ENCODE measurements around the gene NCAM2.
"Not testable (repeated sequence)": the region's sequence is repeated elsewhere in the genome, so short reads cannot be mapped to it uniquely, and the experiment has no call there.

Gene NCAM2

DNA sequence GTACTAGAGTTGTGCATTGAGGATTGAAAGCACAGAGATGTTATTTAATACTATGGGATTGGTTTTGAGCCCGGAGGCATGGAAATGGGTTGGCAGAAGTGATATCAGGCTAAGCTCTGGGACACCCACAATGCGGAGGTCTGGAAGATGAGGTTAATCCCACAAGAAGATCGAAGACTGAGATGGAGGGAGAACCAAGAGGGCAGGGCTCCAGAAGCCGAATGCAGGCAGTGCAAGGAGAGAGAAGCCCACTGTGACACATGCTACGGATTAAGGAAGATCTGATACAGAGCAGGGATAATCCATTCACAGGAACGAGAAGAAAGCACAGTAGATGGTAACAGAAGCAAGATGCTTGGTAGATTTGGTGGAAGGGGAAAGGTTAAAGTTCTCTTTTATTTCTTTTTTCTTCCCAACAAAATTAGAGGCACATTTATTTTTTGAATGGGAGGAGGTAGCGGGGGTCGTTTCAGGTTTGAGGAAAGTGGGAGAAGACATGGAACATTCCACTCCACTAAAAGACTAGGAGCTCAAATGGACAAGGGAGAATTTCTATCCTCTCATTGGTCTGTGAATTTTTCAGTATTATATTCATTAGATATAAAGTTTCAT, 113.2 kb downstream of the NCAM2 start:
- DNase-seq = no peak

DNA sequence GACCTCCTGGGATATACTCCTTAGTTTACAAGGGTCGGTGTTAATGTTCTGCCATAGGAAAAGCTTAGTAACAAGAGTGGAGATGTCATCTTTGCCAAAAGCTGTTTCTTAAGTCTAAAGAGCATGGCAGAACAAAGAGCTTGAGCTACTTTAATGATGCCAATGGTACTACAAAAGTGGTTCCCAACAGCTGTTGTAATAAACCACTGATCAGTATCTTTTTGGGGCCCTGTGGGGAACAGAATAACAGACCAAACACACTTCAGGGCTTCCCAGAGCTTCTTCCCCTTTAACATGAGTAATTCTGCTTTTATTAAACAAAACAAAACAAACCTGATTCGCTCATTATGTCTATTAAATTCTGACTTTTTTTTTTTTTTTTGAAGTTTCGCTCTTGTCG, 116.3 kb downstream of the NCAM2 start:
- no peak for DNase-seq

DNA sequence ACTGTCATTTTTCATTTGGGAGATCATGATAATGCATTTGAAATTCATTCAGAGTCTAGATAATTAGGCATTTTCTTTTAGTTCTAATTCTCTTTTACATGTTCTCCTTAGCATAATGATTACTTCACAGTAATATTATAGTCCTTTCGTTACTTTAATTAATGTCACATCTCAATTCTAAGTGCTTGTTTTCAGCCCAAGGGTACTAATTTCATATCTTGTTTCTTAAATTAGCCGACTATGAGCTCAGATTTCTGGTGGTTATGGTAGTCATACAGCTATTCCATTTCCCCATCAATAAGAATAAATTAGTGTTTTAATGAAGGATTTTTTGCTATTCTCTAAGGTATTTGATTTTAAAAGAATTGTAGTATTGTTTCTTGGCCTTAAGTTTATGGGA, 120.9 kb downstream of the NCAM2 start:
- no peak for DNase-seq

- no peak for DNase-seq
These were observed 124.5 kb downstream of the NCAM2 start for GRCh38 chr21:21122680-21123079.

- DNase-seq = no peak
These were observed 134.2 kb downstream of the NCAM2 start for GRCh38 chr21:21132390-21132789.

GRCh38 chr21:21137986-21138385, 139.8 kb downstream of the NCAM2 start:
- no peak for DNase-seq

DNA sequence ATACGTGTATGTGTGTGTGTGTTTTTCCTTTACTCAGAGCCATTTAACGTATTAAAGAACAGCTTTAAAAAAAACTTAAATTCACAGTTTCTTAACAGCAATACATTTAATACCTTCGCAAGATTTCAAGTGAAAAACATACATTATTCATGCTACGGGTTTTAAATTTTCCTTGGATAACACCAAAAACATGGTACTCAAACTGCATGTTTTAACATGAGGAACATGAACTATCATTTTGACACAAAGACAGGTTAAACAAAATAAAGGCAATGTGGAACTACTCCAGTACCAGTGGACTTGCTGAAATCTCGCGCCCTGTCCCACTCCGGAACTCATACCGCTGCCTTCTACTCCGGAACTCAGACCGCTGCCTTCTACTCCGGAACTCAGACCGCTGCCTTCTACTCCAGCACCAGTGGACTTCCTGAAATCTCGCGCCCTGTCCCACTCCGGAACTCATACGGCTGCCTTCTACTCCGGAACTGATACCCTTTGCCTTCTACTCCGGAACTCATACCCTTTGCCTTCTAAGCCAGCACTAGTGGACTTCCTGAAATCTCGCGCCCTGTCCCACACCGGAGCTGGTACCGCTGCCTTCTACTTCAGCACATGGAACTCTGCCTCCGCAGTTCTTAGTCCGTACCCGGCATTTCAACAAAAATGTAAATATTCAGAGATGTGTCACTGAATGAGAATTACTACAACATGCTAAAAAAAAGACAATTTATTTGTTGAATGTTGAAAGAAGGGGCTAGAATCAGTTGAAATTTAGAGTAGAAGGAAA, 148.6 kb downstream of the NCAM2 start:
- DNase-seq = no peak

DNA sequence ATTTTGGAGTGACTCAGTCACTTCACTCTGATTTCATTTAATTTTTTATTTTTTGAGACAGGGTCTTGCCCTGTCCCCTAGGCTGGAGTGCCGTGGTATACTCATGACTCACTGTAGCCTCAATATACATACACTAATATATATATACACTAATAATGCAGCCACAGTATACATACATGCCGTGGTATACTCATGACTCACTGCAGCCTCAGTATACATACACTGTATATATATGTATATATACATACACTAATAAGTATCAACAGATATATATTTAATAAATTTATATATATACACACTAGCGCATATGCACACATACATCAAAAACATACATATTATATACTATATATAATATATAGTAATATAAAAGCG, 149.2 kb downstream of the NCAM2 start:
- DNase-seq = no peak

DNA sequence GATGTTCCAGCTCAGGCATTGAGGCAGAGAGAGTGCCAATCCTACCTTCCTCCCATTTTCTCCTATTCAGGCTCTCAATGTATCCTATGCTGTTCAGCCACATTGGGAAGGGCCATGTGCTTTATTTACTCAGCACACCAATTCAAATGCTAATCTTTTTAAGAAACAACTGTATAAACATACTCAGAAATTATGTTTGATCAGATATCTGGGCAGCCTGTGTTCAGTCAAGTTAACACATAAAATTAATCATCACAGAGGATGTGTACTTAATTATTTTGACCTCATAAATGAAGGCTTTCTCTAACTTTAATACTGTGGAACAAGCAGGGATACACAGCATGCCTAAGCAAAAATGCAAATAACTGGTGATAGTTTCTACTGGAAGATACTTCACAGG, 149.8 kb downstream of the NCAM2 start:
- DNase-seq = no peak

GRCh38 chr21:21148514-21148913, 150.3 kb downstream of the NCAM2 start:
- no peak for DNase-seq

DNA sequence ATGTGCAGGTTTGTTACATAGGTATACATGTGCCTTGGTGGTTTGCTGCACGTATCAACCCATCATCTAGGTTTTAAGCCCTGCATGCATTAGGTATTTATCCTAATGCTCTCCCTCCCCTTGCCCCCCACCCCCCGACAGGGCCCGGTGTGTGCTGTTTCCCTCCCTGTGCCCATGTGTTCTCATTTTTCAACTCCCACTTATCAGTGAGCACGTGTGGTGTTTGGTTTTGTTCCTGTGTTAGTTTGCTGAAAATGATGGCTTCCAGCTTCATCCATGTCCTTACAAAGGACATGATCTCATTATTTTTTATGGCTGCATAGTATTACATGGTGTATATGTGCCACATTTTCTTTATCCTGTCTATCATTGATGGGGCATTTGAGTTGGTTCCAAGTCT, 151.2 kb downstream of the NCAM2 start:
- not testable (repeated sequence) for DNase-seq

DNA sequence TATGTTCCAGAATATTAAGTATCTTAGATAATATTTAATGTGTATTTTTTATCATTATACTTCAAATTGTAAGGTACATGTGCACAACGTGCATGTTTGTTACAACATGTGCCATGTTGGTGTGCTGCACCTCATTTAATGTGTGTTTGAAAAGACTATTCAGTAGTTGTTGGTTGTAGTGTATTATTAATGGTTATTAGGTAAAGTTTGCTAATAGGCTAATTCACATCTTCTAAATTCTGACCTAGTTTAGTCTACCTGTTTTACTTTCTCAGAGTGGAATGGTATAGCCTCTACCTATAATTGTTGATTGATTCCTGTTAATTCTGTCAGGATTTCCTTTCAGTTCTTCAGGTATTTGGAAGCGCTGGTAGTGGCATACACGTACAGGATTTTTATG, 153.0 kb downstream of the NCAM2 start:
- no peak for DNase-seq

DNA sequence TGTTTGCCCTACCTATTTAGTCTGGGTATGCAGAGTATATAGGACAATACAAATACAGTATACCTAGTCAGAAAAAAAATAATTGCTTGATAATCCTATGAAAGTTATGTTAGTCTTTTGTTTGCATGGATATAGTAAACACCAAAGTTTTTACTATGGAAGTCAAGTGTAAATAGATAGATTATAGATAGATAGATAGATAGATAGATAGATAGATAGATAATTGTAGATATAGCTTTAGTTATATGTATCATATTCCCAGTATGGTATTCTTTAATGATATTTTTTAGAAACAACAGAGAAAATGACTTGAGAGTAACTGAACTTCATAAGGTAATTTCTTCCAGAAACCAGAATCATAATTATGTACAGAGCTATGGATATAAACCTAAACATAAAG, 158.2 kb downstream of the NCAM2 start:
- DNase-seq = no peak

DNA sequence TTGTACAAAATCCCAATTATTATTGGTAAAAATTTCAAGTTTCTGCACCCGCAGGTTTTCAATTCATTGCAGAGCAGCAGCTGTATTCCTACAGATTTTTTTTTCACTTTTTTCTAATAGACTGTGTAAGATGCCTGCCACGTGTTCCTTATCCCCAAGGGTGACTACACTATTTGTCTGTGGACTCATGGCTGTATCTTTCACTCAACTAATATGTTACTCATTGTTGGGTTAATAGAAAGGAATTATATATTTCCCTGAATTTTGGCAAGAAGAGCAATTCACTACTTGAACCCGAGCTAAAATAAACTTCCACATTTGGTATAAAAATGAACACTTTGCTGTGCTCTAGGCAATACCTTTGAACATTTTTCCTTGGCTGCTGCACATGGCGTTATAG, 158.7 kb downstream of the NCAM2 start:
- no peak for DNase-seq

DNA sequence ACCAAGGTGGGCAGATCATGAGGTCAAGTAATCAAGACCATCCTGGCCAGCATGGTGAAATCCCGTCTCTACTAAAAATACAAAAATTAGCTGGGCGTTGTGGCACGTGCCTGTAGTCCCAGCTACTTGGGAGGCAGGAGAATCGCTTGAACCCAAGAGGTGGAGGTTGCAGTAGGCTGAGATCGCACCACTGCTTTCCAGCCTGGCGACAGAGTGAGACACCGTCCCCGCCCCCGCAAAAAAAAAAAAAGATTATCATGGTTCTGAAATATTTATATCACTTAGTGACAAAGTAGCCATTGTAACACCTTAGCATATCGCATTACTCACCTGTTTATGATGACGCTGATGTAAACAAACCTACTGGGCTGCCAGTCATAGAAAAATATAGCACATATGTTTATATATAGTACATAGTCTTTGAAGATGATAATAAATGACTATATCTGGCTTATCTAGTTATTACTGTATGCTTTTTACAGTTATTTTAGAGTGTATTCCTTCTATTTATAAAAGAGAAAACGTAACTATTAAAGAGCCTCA, 160.2 kb downstream of the NCAM2 start:
- DNase-seq = no peak

GRCh38 chr21:21159253-21159899, 161.2 kb downstream of the NCAM2 start:
- no peak for DNase-seq

GRCh38 chr21:21162786-21163185, 164.6 kb downstream of the NCAM2 start:
- DNase-seq = no peak

DNA sequence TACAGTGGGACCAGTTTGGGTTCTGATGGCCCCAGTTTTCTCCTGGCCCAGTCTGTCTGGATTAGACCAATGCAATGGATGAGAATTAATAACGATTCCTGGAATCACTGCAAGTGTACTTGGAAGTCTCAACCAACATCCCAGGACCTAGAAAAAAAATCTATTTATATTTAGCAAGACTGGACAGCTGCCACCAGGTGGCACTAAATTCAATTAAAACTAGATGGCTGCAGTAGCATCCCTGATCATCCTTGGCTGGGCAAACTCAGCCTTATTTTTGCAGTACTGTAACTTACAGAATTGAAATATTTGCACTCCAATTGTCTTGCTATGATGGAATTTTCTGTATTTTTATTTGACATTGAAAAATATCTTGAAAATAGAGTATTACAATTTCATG, 165.7 kb downstream of the NCAM2 start:
- DNase-seq = peak; percentile 65

- DNase-seq = no peak
These were observed 166.9 kb downstream of the NCAM2 start for GRCh38 chr21:21165063-21165645.

DNA sequence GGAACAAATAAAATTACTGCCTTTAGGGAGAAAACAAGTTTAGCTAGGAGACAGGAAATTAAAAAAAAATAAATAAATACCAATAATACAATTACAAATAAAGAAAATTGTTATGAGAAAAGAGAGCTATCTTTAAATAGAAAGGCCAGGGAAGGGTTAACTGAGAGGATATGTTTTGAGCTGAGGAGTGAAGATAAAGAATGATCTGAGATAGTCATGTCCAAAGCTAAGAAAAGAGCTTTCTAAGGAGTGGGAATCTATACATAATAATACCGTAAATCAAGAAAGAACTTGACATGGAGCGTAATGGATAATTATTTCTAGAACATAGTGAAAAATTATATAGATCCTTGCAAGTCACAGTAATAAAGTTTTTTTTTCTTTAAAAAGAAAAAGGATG, 176.5 kb downstream of the NCAM2 start:
- no peak for DNase-seq

DNA sequence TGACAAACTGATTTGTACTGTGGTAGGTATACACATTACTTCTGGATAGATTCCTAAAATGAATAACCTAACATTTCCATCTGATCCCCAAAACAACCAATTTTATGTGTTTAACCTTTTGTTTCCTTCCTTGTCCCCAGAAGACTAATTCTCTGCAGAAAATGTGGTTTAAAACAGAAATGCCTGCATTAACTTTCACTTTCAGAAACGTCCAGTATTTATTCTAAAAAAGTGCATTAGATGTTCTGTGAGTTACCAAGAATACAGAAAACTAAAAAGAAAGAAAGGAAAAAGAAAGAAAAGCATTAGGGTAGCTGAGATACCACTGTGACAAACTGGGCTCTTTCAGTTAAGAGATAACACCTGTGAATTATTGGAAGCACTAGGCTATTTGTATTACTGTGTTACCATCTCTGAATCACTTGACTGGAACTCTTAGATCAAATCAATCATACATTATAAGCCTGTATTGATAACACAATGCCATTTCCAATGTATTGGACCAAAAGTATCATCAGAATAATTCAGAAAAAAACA, 177.7 kb downstream of the NCAM2 start:
- no peak for DNase-seq

DNA sequence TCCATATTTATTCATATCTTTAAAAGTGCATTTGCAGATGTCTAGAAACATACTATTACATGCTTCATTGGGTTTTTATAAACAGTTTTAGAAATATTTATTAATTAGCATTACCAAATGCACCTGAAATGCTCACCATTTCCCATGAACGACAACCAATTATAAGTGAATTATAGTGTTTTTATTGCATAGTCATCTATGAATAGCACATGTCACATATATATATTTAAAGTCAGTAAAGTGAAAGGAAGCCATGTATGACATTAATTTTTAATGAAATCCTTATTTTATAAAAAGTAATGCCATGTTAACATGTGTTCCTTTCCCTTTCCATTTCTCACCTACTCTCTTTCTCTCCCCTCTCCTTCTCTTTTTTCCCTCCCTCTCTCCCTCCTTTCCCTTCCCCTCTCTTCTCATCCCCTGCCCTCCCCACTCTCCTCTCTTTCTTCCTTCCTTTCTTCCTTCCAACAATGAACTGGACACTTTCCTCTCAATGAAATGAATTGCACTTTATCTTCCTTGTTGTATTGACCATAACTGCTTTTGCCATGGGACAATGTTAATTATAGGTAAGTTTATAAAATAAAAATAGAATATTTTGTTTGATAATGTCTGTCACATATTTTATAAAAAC, 179.3 kb downstream of the NCAM2 start:
- DNase-seq = no peak
